Panc1 (cell line): ENCODE results near the gene PLEKHO1. TPM values are rescaled to one million over a fixed set of nuclear protein-coding genes. Genes with fewer than 3 reads are reported as not detected.

Source experiments
- ATAC-seq: fragments of 200-7000 bp; cut with Tn5 transposase; 2 replicates; pipeline ENCODE4 v1.9.1; 2020; ENCODE audit warnings: mild to moderate bottlenecking, moderate library complexity
- BruUV-seq: library from RNA; stranded (reverse); fragments of 400-500 nt; replicated peaks from 2 replicates; lab custom pipeline; 2021; lab: Mats Ljungman, UMichigan
- CTCF ChIA-PET: fragments of 300-600 bp; sonication (Branson Sonifier 250); formaldehyde crosslinking; loops from one replicate; lab custom pipeline; 2022; ENCODE audit warnings: antibody characterized with exemption; lab: Charles Lee
- POLR2A ChIA-PET: fragments of 300-600 bp; sonication (Branson Sonifier 250); formaldehyde crosslinking; loops from one replicate; lab custom pipeline; 2022; ENCODE audit warnings: antibody characterized with exemption; lab: Charles Lee
- DNase-seq: peaks from one replicate; pipeline ENCODE4 v3.0.0-alpha.2; 2010; ENCODE audit warnings: low read depth, low spot score
- H3K27ac ChIP-seq: 2 replicates; pipeline ENCODE4 v1.5.1; 2011; ENCODE audit warnings: mild to moderate bottlenecking, low read length, inconsistent platforms
- H3K27me3 ChIP-seq: fragments of 200-500 bp; sonication (Bioruptor generic); 2 replicates; pipeline ENCODE4 v1.6.0; 2014; ENCODE audit warnings: low read length, inconsistent platforms; ENCODE audit not compliant: control insufficient read depth, insufficient read depth
- H3K36me3 ChIP-seq: fragments of 200-500 bp; sonication (Bioruptor generic); 2 replicates; pipeline ENCODE4 v1.5.1; 2014; ENCODE audit warnings: inconsistent platforms, mild to moderate bottlenecking, low read length, moderate library complexity; ENCODE audit not compliant: control insufficient read depth, insufficient read depth
- H3K4me1 ChIP-seq: 2 replicates; pipeline ENCODE4 v1.5.1; 2011; ENCODE audit warnings: inconsistent platforms, mild to moderate bottlenecking, low read length, moderate library complexity; ENCODE audit not compliant: control insufficient read depth, insufficient read depth
- H3K4me3 ChIP-seq, 2 experiments: 2 replicates each; pipeline ENCODE4 v1.5.1; 2011 to 2012; ENCODE audit warnings: low read depth in 2 of 2, low read length in 2 of 2, mild to moderate bottlenecking in 2 of 2, inconsistent platforms in 1 of 2, moderate library complexity in 1 of 2
- H3K9me3 ChIP-seq: fragments of 200-500 bp; sonication (Bioruptor generic); 2 replicates; pipeline ENCODE4 v1.5.1; 2014; ENCODE audit warnings: low read depth, mild to moderate bottlenecking, inconsistent platforms, low read length, moderate library complexity; ENCODE audit not compliant: control insufficient read depth, insufficient read depth
- CTCF ChIP-seq: fragments of 450-650 bp; IDR thresholded peaks from 2 replicates; pipeline ENCODE4 v1.5.1; 2017; ENCODE audit warnings: mild to moderate bottlenecking
- POLR2AphosphoS5 ChIP-seq: IDR thresholded peaks from 2 replicates; pipeline ENCODE4 v1.6.1; 2012; ENCODE audit warnings: mild to moderate bottlenecking, low read depth, low read length, moderate library complexity
- REST ChIP-seq, 2 experiments: IDR thresholded peaks; 2 replicates each; pipeline ENCODE4 v1.6.1; 2011 to 2012; ENCODE audit warnings: low read depth in 2 of 2, control low read depth in 1 of 2, low read length in 1 of 2, mild to moderate bottlenecking in 1 of 2, moderate library complexity in 1 of 2; ENCODE audit not compliant: insufficient read depth in 1 of 2
- SIN3A ChIP-seq: IDR thresholded peaks from 2 replicates; pipeline ENCODE4 v1.6.1; 2012; ENCODE audit warnings: low read depth, mild to moderate bottlenecking, low read length, moderate library complexity, borderline replicate concordance; ENCODE audit not compliant: insufficient read depth
- TCF7L2 ChIP-seq: IDR thresholded peaks from 2 replicates; pipeline ENCODE4 v1.6.1; 2011; ENCODE audit warnings: mild to moderate bottlenecking, low read depth, low read length, inconsistent platforms
- in situ Hi-C: cut with HindIII; loops from 2 replicates; pipeline ENCODE4 v1.10.0; 2016; ENCODE audit warnings: low sequenced_read_pairs, low pct_unique_long_range_greater_than_20kb
- intact Hi-C: fragments of 100-400 bp; cut with micrococcal nuclease; formaldehyde crosslinking; loops from one replicate; pipeline ENCODE4 v1.10.0; 2022; ENCODE audit not compliant: unreplicated experiment
- total RNA-seq: library from RNA; stranded (reverse); gene quantifications from one replicate; pipeline ENCODE4 v1.2.1, GENCODE V29; 2021; ENCODE audit not compliant: unreplicated experiment

The PLEKHO1 gene
- total RNA-seq, 1 experiment from 2014 or later = 9.1 TPM

DNA sequence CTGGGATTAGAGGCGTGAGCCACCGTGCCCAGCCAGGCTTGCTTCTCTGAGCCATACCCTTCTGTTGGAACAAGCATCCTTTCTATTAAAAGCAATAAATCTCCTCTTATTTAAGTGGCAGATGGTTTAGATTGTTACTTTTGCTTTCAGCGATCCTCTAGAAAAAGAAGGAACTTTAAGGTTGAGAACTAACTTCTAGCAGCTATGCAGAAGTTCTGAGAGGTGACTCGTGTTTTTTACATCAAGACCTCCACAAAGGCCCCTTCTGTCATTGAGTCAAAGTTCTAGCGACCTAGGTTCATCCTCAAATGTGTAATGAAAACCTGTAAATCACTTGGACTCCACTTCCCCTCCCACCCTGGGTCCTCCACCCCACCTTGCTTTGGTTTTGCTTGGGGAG lies 30.8 kb downstream of the PLEKHO1 start:
- POLR2A ChIA-PET = no interaction called here
- no peak for TF ChIP-seq REST (IDR thresholded peaks at IDR 0.05; ENCODE audit: insufficient read depth in 1 of 2, low read depth in 2 of 2, low read length in 1 of 2)
- TF ChIP-seq POLR2AphosphoS5 = no peak
- TF ChIP-seq SIN3A = no peak
- no peak for TF ChIP-seq CTCF
- TF ChIP-seq TCF7L2 = no peak
- Histone ChIP-seq H3K27ac (no peak overlapping the region), H3K36me3 (no peaks in the 10 kb centered on the region), H3K9me3 (no peaks in the 10 kb centered on the region), H3K4me3 (no peak overlapping the region), H3K4me1 (no peaks in the 10 kb centered on the region), H3K27me3 (no peaks in the 10 kb centered on the region)
- BruUV-seq = no TSS peak
- ATAC-seq (no peak), DNase-seq (no peak)
- in situ Hi-C loops (no loop called here), intact Hi-C loops (no loop called here)
- CTCF ChIA-PET = no interaction called here

DNA sequence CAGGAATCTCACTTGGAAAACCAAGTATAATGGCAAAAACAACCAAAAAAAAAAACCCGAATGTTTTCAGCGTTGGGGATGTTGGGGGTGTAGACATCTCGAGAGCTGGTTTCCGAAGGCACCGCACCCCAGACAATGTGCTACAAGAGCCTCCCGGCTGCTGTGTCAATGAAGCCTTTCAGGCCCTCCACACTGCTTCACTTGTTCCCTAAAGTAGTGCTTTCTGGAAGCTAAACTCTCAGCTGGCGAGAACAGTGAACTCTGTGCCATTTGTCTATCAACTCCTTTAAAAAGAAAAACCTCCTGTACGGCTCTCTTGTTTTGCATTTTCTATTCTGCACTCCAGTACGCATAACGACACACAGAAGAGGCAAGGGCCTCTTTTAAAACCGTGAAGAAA lies 32.5 kb downstream of the PLEKHO1 start:
- H3K4me1 ChIP-seq = no peaks in the 10 kb centered on the region
- no peak for ATAC-seq
- H3K9me3 ChIP-seq = no peaks in the 10 kb centered on the region
- ChIA-PET POLR2A (interaction anchor here (0.6 kb wide), 1 partner anchor 178 kb away, joined by 8 read pairs; no protein-coding TSS in a partner anchor), CTCF (interaction anchor here (0.6 kb wide), 2 partner anchors 21 to 173 kb away, joined by 3 to 11 read pairs; no protein-coding TSS in a partner anchor)
- no peaks in the 10 kb centered on the region for H3K36me3 ChIP-seq
- no peaks in the 10 kb centered on the region for H3K27me3 ChIP-seq
- no peak for TF ChIP-seq SIN3A
- TF ChIP-seq REST (IDR thresholded peaks at IDR 0.05; ENCODE audit: insufficient read depth in 1 of 2, low read depth in 2 of 2, low read length in 1 of 2) = no peak
- no peak for TF ChIP-seq CTCF
- no peak for TF ChIP-seq POLR2AphosphoS5
- no peak for TF ChIP-seq TCF7L2
- H3K4me3 ChIP-seq = no peak overlapping the region
- in situ Hi-C loops = no loop called here
- H3K27ac ChIP-seq = no peak overlapping the region
- no peak for DNase-seq
- intact Hi-C loops = no loop called here
- no TSS peak for BruUV-seq
